ENCODE data around the gene PAAF1. TPM values are rescaled to one million over a fixed set of nuclear protein-coding genes. Genes with fewer than 3 reads are reported as not detected.
A peak's percentile ranks its signal among the peaks of the same experiment; 100 is the strongest.

PAAF1 gene
- total RNA-seq, 1 donor from 2014 or later, result 28.6 TPM

DNA sequence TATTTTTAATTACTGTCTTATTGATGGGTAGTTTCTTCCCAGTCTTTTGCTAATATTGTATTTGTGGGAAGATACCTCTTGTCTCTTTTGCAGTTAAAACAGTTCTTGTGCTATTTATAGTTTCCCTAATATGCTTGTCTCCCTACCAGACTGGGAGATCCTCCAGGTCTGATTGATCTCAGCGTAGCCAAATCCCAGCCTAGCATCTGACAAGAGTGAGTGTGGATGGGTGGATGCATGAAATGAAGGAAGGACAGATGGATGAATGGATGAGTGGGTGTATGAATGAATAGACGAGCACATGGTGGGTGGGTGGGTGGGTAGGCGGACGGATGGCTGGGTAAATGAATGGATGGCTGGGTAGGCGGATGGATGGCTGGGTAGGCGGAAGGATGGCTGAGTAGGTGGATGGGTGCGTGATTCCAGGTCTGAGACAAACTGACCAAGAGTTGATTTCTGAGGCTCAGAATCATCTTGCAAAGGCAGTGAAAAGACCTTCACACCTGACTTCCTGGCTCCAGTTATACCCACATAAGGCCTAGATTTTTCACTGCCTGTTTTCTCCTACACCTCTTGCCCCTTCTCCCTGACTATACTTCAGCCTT, 85.4 kb downstream of the PAAF1 start:
- intact Hi-C loops (cut with micrococcal nuclease), result loop anchor here (5.0 to 10.0 kb wide), 2 partner anchors 273 to 295 kb away; no protein-coding TSS in a partner anchor
- no peaks in the 10 kb centered on the region for H3K36me3 Mint-ChIP-seq (ENCODE audit: low read depth)

DNA sequence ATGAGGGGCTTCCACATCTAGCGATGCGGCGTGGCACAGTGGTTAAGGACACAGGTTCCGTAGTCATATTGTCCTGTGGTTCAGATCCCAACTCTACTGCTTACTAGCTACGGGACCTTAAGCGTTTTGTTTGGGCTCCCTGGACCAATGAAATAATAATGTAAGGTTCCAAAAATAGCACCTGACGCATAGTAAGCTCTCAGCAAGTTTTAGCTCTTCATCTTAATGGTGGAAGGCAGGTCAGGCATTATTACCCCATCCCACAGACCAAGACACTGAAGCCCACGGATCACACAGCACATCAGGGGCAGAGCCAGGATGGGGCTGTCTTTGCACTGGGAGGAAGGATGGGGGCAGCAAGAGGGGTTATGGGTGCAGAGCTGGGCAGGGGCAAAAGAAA, 87.1 kb downstream of the PAAF1 start:
- peak overlapping the region; percentile 81 for H3K27ac Mint-ChIP-seq

More for the DNA sequence above, 85.4 kb downstream of the PAAF1 start:
- no peaks in the 10 kb centered on the region for H3K9me3 Mint-ChIP-seq
- H3K27ac Mint-ChIP-seq, result peak overlapping the region; percentile 18
- DNase-seq, result no peak
- peaks cover 13% of the 10 kb centered on the region for H3K4me1 Mint-ChIP-seq
- no peak overlapping the region for H3K4me3 Mint-ChIP-seq
- peaks cover 5% of the 10 kb centered on the region for H3K27me3 Mint-ChIP-seq

GRCh38 chr11:73965076-73965763, 88.4 kb downstream of the PAAF1 start:
- peak overlapping the region; percentile 69 for H3K4me3 Mint-ChIP-seq
- DNase-seq, result no peak
- intact Hi-C loops (cut with micrococcal nuclease), result loop anchor here (2.0 to 10.0 kb wide), 4 partner anchors 16 to 356 kb away; no protein-coding TSS in a partner anchor
- peaks cover 28% of the 10 kb centered on the region for H3K4me1 Mint-ChIP-seq
- no peaks in the 10 kb centered on the region for H3K27me3 Mint-ChIP-seq
- no peaks in the 10 kb centered on the region for H3K9me3 Mint-ChIP-seq
- H3K27ac Mint-ChIP-seq, result peak overlapping the region; percentile 12
- no peaks in the 10 kb centered on the region for H3K36me3 Mint-ChIP-seq (ENCODE audit: low read depth)

More for the DNA sequence above, 87.1 kb downstream of the PAAF1 start:
- H3K9me3 Mint-ChIP-seq, result no peaks in the 10 kb centered on the region
- H3K36me3 Mint-ChIP-seq (ENCODE audit: low read depth), result no peaks in the 10 kb centered on the region
- DNase-seq, result no peak
- H3K4me3 Mint-ChIP-seq, result no peak overlapping the region
- H3K27me3 Mint-ChIP-seq, result no peaks in the 10 kb centered on the region
- H3K4me1 Mint-ChIP-seq, result peaks cover 15% of the 10 kb centered on the region
- intact Hi-C loops (cut with micrococcal nuclease), result loop anchor here (1.0 to 10.0 kb wide), 8 partner anchors 10 to 485 kb away; partner anchors contain the start of genes C2CD3 and PPME1

- intact Hi-C loops (cut with micrococcal nuclease), result loop anchor here (2.0 to 10.0 kb wide), 4 partner anchors 15 to 355 kb away; no protein-coding TSS in a partner anchor
- no peaks in the 10 kb centered on the region for H3K36me3 Mint-ChIP-seq (ENCODE audit: low read depth)
- H3K27me3 Mint-ChIP-seq, result no peaks in the 10 kb centered on the region
- H3K27ac Mint-ChIP-seq, result no peak overlapping the region
- H3K4me3 Mint-ChIP-seq, result no peak overlapping the region
- H3K9me3 Mint-ChIP-seq, result no peaks in the 10 kb centered on the region
- peak; percentile 59 for DNase-seq
- H3K4me1 Mint-ChIP-seq, result peaks cover 32% of the 10 kb centered on the region
These were observed 88.9 kb downstream of the PAAF1 start for GRCh38 chr11:73965764-73966121.

GRCh38 chr11:73968356-73968966, 91.7 kb downstream of the PAAF1 start:
- peak overlapping the region; percentile 10 for H3K27ac Mint-ChIP-seq
- H3K27me3 Mint-ChIP-seq, result no peaks in the 10 kb centered on the region
- DNase-seq, result no peak
- H3K36me3 Mint-ChIP-seq (ENCODE audit: low read depth), result peaks cover 9% of the 10 kb centered on the region
- no peak overlapping the region for H3K4me3 Mint-ChIP-seq
- H3K4me1 Mint-ChIP-seq, result peaks cover 48% of the 10 kb centered on the region
- intact Hi-C loops (cut with micrococcal nuclease), result loop anchor here (10.0 kb wide), 1 partner anchor 266 kb away; no protein-coding TSS in a partner anchor
- no peaks in the 10 kb centered on the region for H3K9me3 Mint-ChIP-seq

- Mint-ChIP-seq H3K27ac (peak overlapping the region; percentile 57), H3K4me3 (no peak overlapping the region), H3K4me1 (peaks cover 49% of the 10 kb centered on the region), H3K36me3 (ENCODE audit: low read depth) (peaks cover 14% of the 10 kb centered on the region), H3K27me3 (no peaks in the 10 kb centered on the region), H3K9me3 (no peaks in the 10 kb centered on the region)
- DNase-seq, result no peak
- intact Hi-C loops (cut with micrococcal nuclease), result loop anchor here (10.0 kb wide), 1 partner anchor 266 kb away; no protein-coding TSS in a partner anchor
These were observed 92.3 kb downstream of the PAAF1 start for GRCh38 chr11:73969091-73969490.

GRCh38 chr11:73969991-73970800, 93.4 kb downstream of the PAAF1 start:
- intact Hi-C loops (cut with micrococcal nuclease), result loop anchor here (10.0 kb wide), 1 partner anchor 265 kb away; no protein-coding TSS in a partner anchor
- Mint-ChIP-seq H3K4me1 (peaks cover 54% of the 10 kb centered on the region), H3K4me3 (no peak overlapping the region), H3K27me3 (no peaks in the 10 kb centered on the region), H3K27ac (peak overlapping the region; percentile 57), H3K36me3 (ENCODE audit: low read depth) (peaks cover 25% of the 10 kb centered on the region), H3K9me3 (no peaks in the 10 kb centered on the region)
- peak; percentile 69 for DNase-seq

DNA sequence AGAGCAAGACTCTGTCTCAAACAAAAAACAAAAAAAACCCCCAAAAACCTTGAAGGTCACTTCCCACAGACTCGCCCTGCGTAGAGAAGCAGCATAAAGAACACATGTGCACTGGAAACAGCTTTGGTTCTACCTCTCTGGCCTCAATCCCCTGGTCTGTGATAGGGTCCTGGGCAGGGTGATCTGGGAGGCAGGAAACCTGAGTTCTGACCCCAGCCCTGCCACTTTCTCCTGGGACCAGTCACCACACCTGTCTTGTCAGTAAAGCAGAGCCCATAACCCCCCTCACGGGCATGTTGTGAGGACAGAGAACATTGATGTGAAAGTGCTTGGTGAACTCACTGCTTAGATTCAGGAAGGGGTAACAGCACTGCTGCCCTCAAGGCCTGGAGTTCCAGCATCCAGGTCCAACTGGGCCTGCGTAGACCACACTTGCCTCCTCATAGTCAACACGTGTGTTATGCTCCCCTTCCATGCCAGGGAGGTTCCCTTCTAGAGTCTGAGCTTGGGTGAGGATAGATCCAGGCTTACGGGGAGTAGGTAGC, 94.4 kb downstream of the PAAF1 start:
- Mint-ChIP-seq H3K27ac (peak overlapping the region; percentile 57), H3K4me1 (peaks cover 61% of the 10 kb centered on the region), H3K4me3 (no peak overlapping the region), H3K36me3 (ENCODE audit: low read depth) (peaks cover 35% of the 10 kb centered on the region), H3K9me3 (no peaks in the 10 kb centered on the region), H3K27me3 (no peaks in the 10 kb centered on the region)
- DNase-seq, result peak; percentile 62
- intact Hi-C loops (cut with micrococcal nuclease), result no loop called here

- peak; percentile 64 for DNase-seq
- Mint-ChIP-seq H3K36me3 (ENCODE audit: low read depth) (peaks cover 44% of the 10 kb centered on the region), H3K4me3 (no peak overlapping the region), H3K27me3 (no peaks in the 10 kb centered on the region), H3K27ac (peak overlapping the region; percentile 86), H3K4me1 (peaks cover 68% of the 10 kb centered on the region), H3K9me3 (no peaks in the 10 kb centered on the region)
- intact Hi-C loops (cut with micrococcal nuclease), result no loop called here
These were observed 95.4 kb downstream of the PAAF1 start for GRCh38 chr11:73972187-73972586.

DNA sequence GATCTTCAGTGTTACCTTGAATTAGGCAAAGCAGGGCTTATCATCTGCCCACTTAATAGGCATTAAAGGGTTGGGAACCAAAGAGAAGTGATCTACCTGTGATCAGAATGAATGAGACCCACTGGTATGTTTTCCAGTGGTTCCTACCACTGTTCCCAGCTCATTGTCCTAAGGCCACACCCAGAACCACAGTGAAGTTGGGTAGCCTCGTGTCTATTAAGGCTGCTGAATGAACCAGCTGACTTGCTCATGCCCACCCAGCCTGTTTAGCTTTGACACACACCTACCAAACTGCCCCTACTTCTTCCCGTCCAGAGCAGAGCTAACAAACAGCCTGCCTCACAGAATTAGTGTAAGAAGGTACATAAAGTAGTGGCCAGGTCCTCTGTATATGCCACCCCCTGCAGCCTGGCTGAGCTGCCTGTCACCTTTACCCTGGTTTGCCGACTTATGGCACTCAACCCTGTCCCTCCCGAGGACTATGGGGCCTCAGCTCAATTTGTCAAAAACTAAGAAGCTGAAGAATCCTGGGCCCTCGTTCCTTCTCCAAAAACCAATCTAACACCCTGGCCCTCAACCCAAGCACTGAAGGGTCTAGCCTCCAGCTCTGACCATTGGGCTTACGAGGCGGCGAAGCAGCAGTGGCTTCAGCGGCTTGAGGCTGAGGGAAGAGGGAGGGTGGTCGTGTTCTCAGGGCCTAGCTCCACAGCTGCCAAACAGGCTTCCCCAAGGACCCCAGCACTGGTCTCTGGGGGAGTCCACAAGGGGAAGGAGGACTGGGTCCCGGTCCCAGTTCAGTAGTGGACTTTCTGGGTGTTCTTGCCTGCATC, 96.0 kb downstream of the PAAF1 start:
- no peaks in the 10 kb centered on the region for H3K9me3 Mint-ChIP-seq
- peak overlapping the region; percentile 86 for H3K27ac Mint-ChIP-seq
- peaks cover 72% of the 10 kb centered on the region for H3K4me1 Mint-ChIP-seq
- intact Hi-C loops (cut with micrococcal nuclease), result no loop called here
- H3K36me3 Mint-ChIP-seq (ENCODE audit: low read depth), result peaks cover 50% of the 10 kb centered on the region
- no peak overlapping the region for H3K4me3 Mint-ChIP-seq
- no peaks in the 10 kb centered on the region for H3K27me3 Mint-ChIP-seq
- peak; percentile 61 for DNase-seq

DNA sequence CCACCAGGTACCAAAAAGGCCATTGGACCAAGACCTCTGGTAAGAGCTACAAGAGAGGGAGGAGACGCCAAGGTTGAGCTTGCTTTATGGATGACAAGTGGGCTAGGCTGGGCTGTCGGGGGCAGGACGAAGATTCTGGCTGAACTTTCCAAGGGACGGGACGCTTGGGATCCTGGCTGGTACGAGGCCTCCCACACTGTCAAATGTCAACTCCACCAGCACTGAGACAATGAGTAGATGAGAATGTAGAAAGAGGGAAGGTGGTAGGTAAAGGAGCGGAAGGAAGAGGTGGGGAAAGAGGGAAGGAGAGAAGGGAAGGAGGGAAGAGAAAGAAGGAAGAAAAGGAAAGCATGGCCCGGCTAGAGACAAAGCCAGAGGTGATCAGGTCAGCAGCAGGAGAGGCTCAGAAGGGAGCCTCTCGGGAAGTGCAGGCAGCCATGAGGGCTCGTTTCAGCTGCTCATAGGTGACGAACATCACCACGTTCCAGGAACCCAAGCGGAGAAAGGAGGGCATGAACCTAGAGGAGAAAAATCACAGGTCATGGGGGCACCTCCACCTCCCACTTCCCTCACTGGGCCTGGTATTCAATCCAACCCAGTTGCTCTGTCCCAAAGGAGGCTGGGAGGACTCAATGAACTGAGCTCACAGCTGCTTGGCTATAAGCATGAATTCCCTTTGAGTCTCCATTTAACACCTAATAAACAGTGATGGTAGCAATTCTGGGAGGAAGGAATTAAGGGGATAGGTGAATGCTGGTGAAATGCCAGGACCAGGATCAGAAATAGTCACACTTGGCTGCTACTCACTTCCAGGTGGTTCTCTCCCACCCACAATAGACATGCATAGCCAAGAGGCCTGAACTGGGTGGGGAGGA, 98.0 kb downstream of the PAAF1 start:
- intact Hi-C loops (cut with micrococcal nuclease), result loop anchor here (1.0 kb wide), 2 partner anchors 7 to 11 kb away; partner anchors contain the start of gene UCP2
- no peak for DNase-seq
- Mint-ChIP-seq H3K36me3 (ENCODE audit: low read depth) (peaks cover 69% of the 10 kb centered on the region), H3K9me3 (no peaks in the 10 kb centered on the region), H3K4me1 (peaks cover 76% of the 10 kb centered on the region), H3K27ac (peak overlapping the region; percentile 86), H3K27me3 (no peaks in the 10 kb centered on the region), H3K4me3 (peak overlapping the region; percentile 64)

- no peaks in the 10 kb centered on the region for H3K27me3 Mint-ChIP-seq
- peaks cover 75% of the 10 kb centered on the region for H3K36me3 Mint-ChIP-seq (ENCODE audit: low read depth)
- DNase-seq, result no peak
- intact Hi-C loops (cut with micrococcal nuclease), result no loop called here
- H3K4me3 Mint-ChIP-seq, result peak overlapping the region; percentile 64
- H3K27ac Mint-ChIP-seq, result peak overlapping the region; percentile 86
- peaks cover 76% of the 10 kb centered on the region for H3K4me1 Mint-ChIP-seq
- no peaks in the 10 kb centered on the region for H3K9me3 Mint-ChIP-seq
These were observed 98.6 kb downstream of the PAAF1 start for GRCh38 chr11:73975479-73975757.

Data from activated CD4-positive, alpha-beta T cell treated with anti-CD3 and anti-CD28 coated beads, Interleukin-2, amount 10 ng/mL, durations not matched to agents 24 days and 14 days (primary cell).